NCI-H82 treated with DMSO at 0.1 percent for 48 hours (cell line): ENCODE measurements around the gene TPST2.
"Not testable (repeated sequence)": the region's sequence is repeated elsewhere in the genome, so short reads cannot be mapped to it uniquely, and the experiment has no call there.

Experiments
- DNase-seq: peaks from one replicate; lab custom pipeline; 2025; ENCODE audit not compliant: unreplicated experiment; lab: John Stamatoyannopoulos, UW

Gene TPST2

GRCh38 chr22:26589845-26590736 lies at the start of gene TPST2:
TSS of gene TPST2 (minus strand) at chr22:26590132. CDS start at chr22:26541630, 48,502 bp downstream.
- DNase-seq: peak; percentile 9

- no peak for DNase-seq
These were observed 46.4 kb upstream of the TPST2 start for GRCh38 chr22:26636296-26636695.

- no peak for DNase-seq
These were observed 45.2 kb upstream of the TPST2 start for GRCh38 chr22:26635117-26635516.

- no peak for DNase-seq
These were observed 44.3 kb upstream of the TPST2 start for GRCh38 chr22:26634189-26634588.

GRCh38 chr22:26632422-26633155 lies 42.7 kb upstream of the TPST2 start:
- no peak for DNase-seq

- DNase-seq: no peak
These were observed 41.4 kb upstream of the TPST2 start for GRCh38 chr22:26631282-26631681.

GRCh38 chr22:26629988-26630761 lies 40.2 kb upstream of the TPST2 start:
- no peak for DNase-seq

GRCh38 chr22:26624803-26625202 lies 34.9 kb upstream of the TPST2 start:
- no peak for DNase-seq

- DNase-seq: no peak
These were observed 34.1 kb upstream of the TPST2 start for GRCh38 chr22:26623984-26624383.

- DNase-seq: no peak
These were observed 31.7 kb upstream of the TPST2 start, which contains the start of gene CRYBA4 for GRCh38 chr22:26621663-26622062. TSS of gene CRYBA4 (plus strand) at chr22:26621963. CDS start at chr22:26622597, 634 bp downstream.

- DNase-seq: no peak
These were observed 30.3 kb upstream of the TPST2 start for GRCh38 chr22:26620197-26620596.

- DNase-seq: no peak
These were observed 29.6 kb upstream of the TPST2 start for GRCh38 chr22:26619510-26619909.

GRCh38 chr22:26618455-26618854 lies 28.5 kb upstream of the TPST2 start:
- DNase-seq: no peak

- no peak for DNase-seq
These were observed 27.6 kb upstream of the TPST2 start, which contains the start of gene CRYBB1 for GRCh38 chr22:26617271-26618199. TSS of gene CRYBB1 (minus strand) at chr22:26618027. CDS start at chr22:26616319, 1,708 bp downstream.

- DNase-seq: no peak
These were observed 26.7 kb upstream of the TPST2 start for GRCh38 chr22:26616650-26617049.

- no peak for DNase-seq
These were observed 26.0 kb upstream of the TPST2 start for GRCh38 chr22:26615830-26616435.

GRCh38 chr22:26615149-26615548 lies 25.2 kb upstream of the TPST2 start:
- DNase-seq: no peak

GRCh38 chr22:26614322-26614721 lies 24.4 kb upstream of the TPST2 start:
- DNase-seq: no peak

- not testable (repeated sequence) for DNase-seq
These were observed 23.8 kb upstream of the TPST2 start for GRCh38 chr22:26613753-26614152.

- no peak for DNase-seq
These were observed 22.7 kb upstream of the TPST2 start for GRCh38 chr22:26612652-26613051.
